ENCODE results near the gene SNX5.

The SNX5 gene

DNA sequence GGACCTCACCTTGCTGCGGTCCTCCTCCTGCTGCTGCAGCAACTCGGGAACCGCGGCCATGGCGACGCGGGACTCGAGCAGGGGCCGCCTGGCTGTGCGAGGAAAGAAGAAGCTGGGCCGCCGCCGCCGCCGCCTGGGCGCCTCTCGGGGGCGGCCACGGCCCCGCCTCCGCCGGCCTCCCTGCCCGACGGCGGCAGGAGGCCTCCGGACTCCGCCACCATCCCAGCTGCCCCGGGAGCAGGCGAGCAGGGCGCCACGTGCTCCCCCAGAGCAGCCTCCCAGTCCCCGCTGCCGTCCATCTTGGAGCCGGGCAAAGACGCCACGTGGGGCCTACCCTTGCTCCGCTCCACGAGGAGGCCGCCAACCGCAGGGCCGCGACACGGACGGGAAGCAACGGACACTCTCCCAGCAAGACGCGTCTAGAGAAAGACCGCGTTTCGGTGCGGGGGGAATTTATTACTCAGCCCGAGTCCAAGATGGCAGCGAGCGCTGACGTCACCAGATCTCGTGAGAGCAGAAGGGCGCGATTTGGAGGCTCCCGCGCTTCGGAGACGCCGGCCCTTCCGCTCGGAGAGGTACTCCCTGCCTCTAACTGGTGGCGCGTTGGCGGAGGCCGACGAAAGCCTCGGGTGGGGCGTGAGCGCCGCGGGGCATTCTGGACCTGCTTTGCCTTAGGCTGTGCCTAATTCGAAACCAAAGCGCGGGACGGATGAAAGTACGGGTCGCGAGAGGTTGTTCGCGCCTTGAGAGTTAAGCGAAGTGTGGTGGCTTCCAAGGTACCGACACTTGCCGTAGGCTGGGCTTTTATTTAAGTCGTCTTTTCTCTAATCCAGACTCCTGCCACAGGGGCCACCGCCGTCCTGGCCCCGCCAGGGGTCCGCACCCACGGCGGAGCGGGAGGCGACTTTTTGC lies at the start of gene SNX5, which contains the start of gene MGME1:
SNX5 (minus strand) TSS at position 429 of the 912 bp plus-strand sequence; CDS start at position 60, 369 bp downstream.
MGME1 (plus strand) TSS at position 653 of the 912 bp plus-strand sequence. CDS start 842 bp downstream, outside the sequence.
- DNase-seq, result peak; percentile 99

DNA sequence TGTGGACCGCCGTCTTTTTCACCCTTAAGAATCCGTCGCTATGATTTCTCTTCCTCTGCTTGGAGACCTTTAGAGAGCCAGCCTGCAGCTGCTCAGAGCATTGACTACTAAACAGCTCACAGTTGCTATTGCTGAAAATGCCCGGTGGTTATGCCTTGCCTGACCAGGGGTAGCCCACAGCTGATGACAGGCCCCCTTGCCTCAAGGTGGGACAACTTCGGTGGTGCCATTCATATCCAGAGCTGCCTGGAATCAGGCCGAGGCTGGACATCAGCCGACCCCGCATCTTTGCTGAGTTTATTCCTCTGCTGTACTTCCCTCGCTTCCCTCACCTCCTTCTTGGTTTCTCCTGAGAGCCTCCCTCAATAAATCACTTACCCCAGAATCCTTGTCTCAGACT lies 49.5 kb upstream of the SNX5 start:
- DNase-seq, result no peak

DNA sequence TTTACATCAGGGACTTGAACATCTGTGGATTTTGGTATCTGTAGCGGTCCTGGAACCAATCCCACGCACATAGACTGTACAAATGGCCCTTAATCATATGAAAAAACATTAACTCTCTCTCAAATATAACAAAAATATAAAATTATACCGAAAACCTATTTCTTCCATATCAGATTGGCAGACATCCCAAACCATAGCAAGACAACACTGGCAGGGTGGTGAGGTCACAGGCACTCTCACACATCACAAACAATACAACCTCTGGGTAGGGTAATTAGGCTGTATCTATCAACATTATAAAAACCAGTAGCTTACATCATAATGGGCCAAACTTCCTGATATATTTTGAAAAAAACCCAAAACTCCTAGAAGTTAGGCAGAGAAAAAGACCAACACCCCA lies 48.2 kb upstream of the SNX5 start:
- no peak for DNase-seq

DNA sequence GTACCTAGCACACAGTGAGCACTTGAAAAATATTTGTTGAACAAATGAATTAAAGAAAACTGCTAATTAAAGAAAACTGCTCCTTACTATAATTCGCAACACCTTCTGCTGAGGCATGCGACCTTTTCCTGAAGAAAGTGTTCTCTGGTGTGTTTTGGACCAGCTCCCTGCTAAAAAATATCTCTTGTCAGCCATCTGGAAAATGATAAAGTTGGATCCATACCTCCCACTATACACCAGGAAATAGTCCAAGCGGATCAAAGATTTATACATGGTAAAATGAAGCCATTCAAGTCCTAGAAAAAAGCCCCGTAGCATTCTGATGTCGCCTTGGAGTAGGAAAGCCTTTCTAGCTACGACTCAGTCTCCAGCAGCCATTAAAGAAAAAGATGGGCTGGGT lies 45.8 kb upstream of the SNX5 start:
- no peak for DNase-seq

- DNase-seq, result no peak
These were observed 44.3 kb upstream of the SNX5 start for GRCh38 chr20:18012901-18013300.

DNA sequence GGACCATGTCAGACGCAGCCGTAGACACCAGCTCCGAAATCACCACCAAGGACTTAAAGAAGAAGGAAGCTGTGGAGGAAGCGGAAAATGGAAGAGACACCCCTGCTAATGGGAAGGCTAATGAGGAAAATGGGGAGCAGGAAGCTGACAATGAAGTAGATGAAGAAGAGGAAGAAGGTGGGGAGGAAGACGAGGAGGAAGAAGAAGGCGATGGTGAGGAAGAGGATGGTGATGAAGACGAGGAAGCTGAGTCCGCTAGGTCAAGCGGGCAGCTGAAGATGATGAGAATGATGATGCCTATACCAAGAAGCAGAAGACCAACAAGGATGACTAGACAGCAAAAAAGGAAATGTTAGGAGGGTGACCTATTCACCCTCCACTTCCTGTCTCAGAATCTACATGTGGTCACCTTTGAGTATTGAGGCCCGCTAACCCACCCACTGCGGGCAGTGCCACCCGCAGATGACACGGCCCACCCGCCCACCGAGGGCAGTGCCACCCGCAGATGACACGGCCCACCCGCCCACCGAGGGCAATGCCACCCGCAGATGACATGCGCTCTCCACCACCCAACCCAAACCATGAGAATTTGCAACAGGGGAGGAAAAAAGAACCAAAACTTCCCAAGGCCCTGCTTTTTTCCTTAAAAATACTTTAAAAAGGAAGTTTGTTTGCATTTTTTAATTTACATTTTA lies 43.5 kb upstream of the SNX5 start:
- DNase-seq, result no peak

- DNase-seq, result no peak
These were observed 42.9 kb upstream of the SNX5 start for GRCh38 chr20:18011482-18011881.

GRCh38 chr20:18009116-18009515 lies 40.5 kb upstream of the SNX5 start:
- no peak for DNase-seq

DNA sequence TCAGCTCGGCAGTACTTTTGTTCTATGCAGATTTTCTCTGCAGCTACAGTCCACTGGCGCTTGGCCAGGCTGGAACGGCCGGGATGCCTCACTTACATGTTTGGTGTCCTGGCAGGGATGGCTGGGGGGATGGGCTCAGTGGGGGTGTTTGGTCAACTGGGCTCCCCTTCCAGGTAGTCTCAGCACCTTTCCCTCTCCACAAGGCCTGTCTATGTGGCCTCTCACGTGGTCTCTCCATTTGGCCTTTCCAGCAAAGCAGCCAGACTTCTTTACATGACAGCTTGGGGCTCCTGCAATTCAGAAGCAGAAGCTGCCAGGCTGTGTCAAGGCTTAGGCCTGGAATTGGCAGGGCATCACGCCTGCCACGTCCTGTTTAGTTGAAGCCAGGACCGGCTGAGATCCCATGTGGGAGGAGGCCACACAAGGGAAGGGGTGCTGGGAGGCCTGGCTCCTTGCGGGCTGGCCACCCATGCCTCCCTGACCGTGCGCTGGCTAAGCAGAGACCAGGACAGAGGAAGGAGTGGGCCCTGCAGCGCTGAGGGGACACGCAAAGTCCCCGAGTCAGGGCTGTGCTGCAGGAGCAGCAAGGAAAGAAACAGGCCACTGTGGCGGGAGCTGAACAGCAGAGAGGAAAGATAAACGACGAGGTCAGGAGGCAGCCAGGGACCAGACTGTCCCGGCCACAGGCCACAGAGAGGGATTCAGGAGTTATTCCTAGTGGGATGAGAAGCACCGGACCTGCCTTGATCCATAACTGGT lies 39.1 kb upstream of the SNX5 start:
- no peak for DNase-seq

DNA sequence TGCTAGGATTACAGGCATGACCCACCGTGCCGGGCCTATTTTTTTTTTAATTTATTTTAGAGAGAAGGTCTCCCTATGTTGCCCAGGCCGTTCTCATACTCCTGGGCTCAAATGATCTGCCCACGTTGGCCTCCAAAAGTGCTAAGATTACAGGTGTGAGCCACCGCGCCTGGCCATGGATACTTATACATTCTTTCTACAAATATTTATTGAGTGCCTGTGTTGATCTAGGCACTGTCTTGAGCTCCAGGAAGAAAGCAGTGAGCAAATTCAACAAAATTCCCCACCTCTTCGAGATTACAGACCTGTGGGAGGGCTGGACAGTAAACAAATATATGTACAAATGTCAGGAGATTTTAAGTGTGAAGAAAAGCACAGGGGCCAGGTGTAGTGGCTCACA lies 38.1 kb upstream of the SNX5 start:
- DNase-seq, result no peak

DNA sequence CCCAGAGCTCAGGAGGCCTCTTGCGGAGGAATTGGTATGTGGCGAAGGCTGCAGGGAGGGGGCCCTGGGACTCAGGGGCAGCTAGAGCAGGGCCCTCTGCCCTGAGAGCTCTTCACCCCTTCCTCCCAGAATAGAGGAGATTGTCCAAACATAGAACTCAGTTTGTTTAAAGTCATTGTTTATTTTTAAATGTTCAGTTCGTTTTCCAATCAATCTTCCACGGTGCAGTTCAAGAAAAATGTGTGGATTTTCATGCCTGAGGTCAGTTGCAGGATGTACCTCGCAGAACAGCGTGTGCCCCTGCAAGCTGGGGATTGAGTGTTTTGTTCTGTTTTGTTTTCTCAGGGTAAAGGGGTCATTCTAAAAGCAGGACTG lies 37.4 kb upstream of the SNX5 start:
- no peak for DNase-seq

GRCh38 chr20:18005170-18005989 lies 36.8 kb upstream of the SNX5 start:
- no peak for DNase-seq

DNA sequence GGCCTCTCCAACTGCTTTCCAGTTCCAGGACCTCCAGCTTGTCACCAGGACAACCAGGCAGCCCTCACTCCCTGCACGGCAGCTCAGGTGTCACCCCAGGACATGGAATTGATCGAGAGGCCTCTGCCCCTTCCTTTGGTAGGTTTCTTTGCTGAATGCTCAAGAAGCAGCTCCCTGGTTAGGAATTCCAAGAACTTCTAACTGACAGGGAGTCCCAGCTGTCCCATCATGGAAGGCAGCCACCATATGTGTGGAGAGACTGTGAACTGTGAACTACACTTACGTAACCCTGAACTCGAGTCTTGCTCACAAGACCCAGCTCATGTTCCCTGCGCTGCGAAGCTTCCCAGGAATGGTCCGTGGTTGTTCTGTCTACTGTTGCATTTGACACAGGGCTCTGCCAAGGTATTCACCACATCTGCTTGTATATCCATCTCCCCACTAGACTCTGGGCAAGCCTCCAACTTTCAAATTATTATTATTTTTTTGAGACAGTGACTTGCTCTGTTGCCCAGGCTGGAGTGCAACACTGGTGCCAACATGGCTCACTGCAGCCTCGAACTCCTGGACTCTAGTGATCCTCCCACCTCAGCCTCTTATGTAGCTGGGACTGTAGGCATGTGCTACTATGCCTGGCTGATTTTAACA lies 35.9 kb upstream of the SNX5 start:
- no peak for DNase-seq

DNA sequence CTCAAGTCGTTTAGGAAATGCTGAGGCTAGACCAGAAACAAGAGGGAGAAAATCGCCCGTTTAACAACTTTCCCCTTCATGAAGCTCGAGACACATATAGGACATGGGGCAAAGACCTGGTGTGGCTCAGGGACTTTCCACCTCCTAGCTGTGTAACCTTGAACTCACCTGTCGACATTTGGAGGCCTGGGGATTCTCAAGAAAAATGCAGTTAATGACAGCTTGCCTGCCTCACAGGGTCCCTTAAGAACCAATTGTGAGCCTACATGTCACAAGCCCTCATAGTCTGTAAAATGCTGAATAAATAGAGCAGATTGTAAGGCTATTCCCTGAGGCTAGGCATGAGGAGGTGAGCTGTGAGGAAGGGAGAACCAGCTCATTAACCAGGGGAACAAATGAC lies 35.3 kb upstream of the SNX5 start:
- no peak for DNase-seq

GRCh38 chr20:18001131-18001921 lies 32.7 kb upstream of the SNX5 start:
- no peak for DNase-seq

- no peak for DNase-seq
These were observed 31.0 kb upstream of the SNX5 start for GRCh38 chr20:17999566-17999965.

DNA sequence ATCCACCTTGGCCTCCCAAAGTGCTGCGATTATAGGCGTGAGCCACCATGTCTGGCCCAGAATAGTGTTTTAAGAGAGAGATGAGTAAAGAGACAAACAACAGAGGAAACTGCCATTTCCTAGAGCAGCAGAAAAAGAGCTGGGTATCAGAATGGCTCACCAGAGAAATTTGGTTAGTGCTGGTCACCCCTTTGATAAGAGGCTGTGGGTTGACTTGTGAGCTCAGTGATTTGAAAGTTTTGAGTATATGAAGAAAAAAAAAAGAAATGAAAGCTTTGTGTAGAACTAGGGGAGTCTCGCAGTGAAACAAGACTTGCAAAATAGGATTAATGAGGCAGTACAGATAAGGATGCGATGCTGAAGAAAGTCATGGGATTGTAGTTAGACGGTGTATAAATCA lies 29.9 kb upstream of the SNX5 start:
- no peak for DNase-seq

DNA sequence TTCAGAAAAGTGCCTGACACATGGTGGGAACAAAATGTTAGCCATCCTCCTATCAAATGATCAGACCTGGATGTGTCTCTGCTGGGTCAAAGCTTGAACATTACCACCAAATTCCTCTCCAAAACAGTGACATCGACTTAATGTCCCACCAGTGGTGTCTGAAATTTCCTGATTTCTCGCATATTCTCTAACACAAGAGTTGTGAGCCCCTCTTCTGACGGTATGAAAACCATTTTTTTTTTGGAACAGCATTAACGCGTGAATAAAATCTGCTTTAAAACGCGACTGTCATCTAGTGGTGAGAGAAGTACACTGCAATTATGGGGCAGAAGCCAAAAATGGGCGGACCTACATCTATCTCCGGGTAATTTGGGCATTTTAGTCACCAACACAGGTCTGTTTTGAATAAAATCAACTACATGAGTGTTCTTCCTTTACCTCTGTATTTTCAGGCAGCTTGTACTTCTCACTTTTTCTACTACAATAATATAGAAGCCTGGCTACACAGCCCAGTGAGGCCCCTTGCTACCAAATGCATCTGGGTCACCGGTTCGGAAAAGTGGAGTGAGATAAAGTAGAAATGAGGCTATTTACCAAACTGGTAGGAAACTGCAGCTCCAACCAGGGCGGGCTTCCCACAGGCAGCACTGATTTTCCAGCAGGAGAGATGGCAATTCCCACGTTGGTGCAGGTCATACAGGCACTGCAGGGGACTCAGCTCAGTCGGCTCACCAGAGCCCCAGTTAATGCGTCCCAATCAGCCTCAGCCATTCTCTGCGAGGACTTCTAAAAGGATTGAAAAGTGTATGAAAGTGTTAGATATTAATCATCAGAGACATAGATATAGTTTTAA lies 27.6 kb upstream of the SNX5 start:
- DNase-seq, result peak; percentile 22 to 35

DNA sequence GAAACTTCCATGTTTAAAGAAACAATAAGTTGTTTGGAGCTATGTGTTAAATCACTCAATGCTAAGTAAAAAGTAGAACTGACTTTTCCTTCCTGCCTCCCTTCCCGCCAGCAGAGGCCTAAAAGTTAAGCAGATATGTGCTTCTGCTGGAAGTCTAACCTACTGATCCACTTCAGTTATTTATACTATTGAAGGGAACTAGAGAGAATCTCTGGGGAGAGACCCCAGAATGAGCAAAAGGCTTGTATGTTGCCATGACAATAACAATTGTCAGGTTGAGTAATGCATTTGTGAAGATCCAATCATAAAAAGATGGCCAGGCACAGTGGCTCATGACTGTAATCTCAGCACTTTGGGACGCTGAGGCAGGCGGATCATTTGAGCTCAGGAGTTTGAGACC lies 25.0 kb upstream of the SNX5 start:
- no peak for DNase-seq

GRCh38 chr20:17992847-17993513 lies 24.4 kb upstream of the SNX5 start:
- no peak for DNase-seq
